Ascending aorta (tissue), 2 donors: ENCODE measurements around the gene COL1A1. TPM values are rescaled to one million over a fixed set of nuclear protein-coding genes. Genes with fewer than 3 reads are reported as not detected.

ENCODE experiments used
- DNase-seq, 2 donors: peaks; one replicate each; pipeline ENCODE4 v3.0.0-alpha.2; 2019; ENCODE audit warnings: low spot score in 2 of 2
- H3K27ac ChIP-seq, 2 donors: fragments of 200-600 bp; sonication (generic); one replicate each; pipeline ENCODE4 v1.5.1; 2016 to 2017; ENCODE audit warnings: mild to moderate bottlenecking in 1 of 2
- H3K27me3 ChIP-seq: fragments of 200-600 bp; sonication (generic); one replicate; pipeline ENCODE4 v1.5.1; 2017
- H3K36me3 ChIP-seq, 2 donors: fragments of 200-600 bp; sonication (generic); one replicate each; pipeline ENCODE4 v1.5.1; 2016
- H3K4me1 ChIP-seq, 2 donors: fragments of 200-600 bp; sonication (generic); one replicate each; pipeline ENCODE4 v1.5.1; 2016 to 2017; ENCODE audit warnings: mild to moderate bottlenecking in 1 of 2
- H3K4me3 ChIP-seq, 2 donors: fragments of 200-600 bp; sonication (generic); one replicate each; pipeline ENCODE4 v1.5.1; 2016 to 2017; ENCODE audit warnings: mild to moderate bottlenecking in 1 of 2
- H3K9me3 ChIP-seq, 2 donors: fragments of 200-600 bp; sonication (generic); one replicate each; pipeline ENCODE4 v1.5.1; 2016
- CTCF ChIP-seq, 3 experiments: fragments of 200-600 bp in 2 of 3; fragments of 450-650 bp in 1 of 3; sonication (generic) in 2 of 3; IDR thresholded peaks; one replicate each; pipeline ENCODE4 v1.5.1; 2016 to 2019; ENCODE audit warnings: antibody characterized with exemption in 3 of 3, mild to moderate bottlenecking in 1 of 3, moderate library complexity in 1 of 3
- intact Hi-C: fragments of 100-400 bp; cut with DNase I; formaldehyde crosslinking; loops from one replicate; pipeline ENCODE4 v1.15.1; 2023
- total RNA-seq: library from RNA; depleted of rRNA; stranded (reverse); fragments of >200 nt; gene quantifications from one replicate; pipeline ENCODE4 v1.1.0, GENCODE V29; 2016

Gene COL1A1
- total RNA-seq: 547 TPM

- DNase-seq: peak in 1 of 2 donors; percentile 90
- TF ChIP-seq CTCF (IDR thresholded peaks at IDR 0.05): no peak
- H3K4me1 ChIP-seq: peaks cover 10 to 42% of the 10 kb centered on the region in 2 donors
Observed at GRCh38 chr17:50201276-50201854, at the start of gene COL1A1. Gene COL1A1, minus strand, starts transcription at chr17:50201631. Its CDS starts 118 bp downstream, at chr17:50201513.

GRCh38 chr17:50248255-50248654, 46.8 kb upstream of the COL1A1 start:
- TF ChIP-seq CTCF (IDR thresholded peaks at IDR 0.05): no peak
- Histone ChIP-seq H3K27ac (no peak overlapping the region), H3K4me3 (no peak overlapping the region), H3K27me3 (no peaks in the 10 kb centered on the region), H3K9me3 (no peaks in the 10 kb centered on the region), H3K36me3 (no peaks in the 10 kb centered on the region), H3K4me1 (no peaks in the 10 kb centered on the region)
- DNase-seq: no peak
- intact Hi-C loops: no loop called here

More at GRCh38 chr17:50201276-50201854, at the start of gene COL1A1:
- Histone ChIP-seq H3K27me3 (no peaks in the 10 kb centered on the region), H3K36me3 (peaks cover 29 to 33% of the 10 kb centered on the region in 2 donors), H3K9me3 (no peaks in the 10 kb centered on the region), H3K27ac (peak within 1 kb of the TSS; percentile 97 to 99), H3K4me3 (peak within 1 kb of the TSS; percentile 49 to 80)
- intact Hi-C loops: loop anchor here (5.0 kb wide), 1 partner anchor 36 kb away; no protein-coding TSS in a partner anchor

DNA sequence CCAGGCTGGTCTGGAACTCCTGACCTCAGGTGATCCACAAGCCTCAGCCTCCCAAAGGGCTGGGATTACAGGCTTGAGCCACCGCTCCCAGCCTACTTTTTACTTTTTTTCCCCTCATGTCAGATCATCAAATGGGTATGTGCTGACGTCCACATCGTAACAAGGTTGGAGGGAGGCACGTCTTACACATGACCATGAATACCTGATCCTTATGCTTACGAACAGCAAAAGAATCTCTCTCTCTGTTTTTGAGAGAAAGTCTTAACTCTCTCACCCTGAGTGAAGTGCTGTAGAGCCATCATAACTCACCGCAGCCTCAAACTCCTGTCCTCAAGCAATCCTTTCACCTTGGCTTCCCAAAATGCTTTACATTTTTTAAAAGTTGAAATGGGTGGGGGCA, 43.3 kb upstream of the COL1A1 start:
- Histone ChIP-seq H3K4me1 (peaks cover 0 to 8% of the 10 kb centered on the region in 2 donors), H3K36me3 (no peaks in the 10 kb centered on the region), H3K4me3 (no peak overlapping the region), H3K27me3 (no peaks in the 10 kb centered on the region), H3K9me3 (no peaks in the 10 kb centered on the region), H3K27ac (no peak overlapping the region)
- intact Hi-C loops: no loop called here
- DNase-seq: no peak
- TF ChIP-seq CTCF (IDR thresholded peaks at IDR 0.05): no peak

GRCh38 chr17:50241431-50241830, 40.0 kb upstream of the COL1A1 start:
- Histone ChIP-seq H3K27ac (no peak overlapping the region), H3K9me3 (no peaks in the 10 kb centered on the region), H3K36me3 (no peaks in the 10 kb centered on the region), H3K27me3 (no peaks in the 10 kb centered on the region), H3K4me3 (no peak overlapping the region), H3K4me1 (peaks cover 0 to 14% of the 10 kb centered on the region in 2 donors)
- intact Hi-C loops: no loop called here
- TF ChIP-seq CTCF (IDR thresholded peaks at IDR 0.05): no peak
- no peak for DNase-seq

DNA sequence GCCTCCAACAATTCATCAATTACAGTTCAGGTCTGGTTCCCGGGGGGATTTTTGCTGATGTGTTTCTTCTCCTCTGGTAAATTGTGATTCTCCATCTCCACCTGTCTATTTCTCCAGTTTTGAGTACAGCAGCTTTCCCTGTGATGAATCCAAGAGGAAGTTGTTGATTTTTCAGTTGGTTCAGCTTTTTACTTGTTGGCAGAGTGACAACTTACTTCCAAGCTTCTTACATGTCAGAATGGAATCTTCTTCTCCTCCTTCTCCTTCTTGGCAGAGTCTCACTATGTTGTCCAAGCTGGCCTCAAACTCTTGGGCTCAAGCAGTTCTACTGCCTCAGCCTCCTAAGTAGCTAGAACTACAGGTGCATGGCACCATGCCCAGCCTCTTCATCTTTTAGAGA, 39.4 kb upstream of the COL1A1 start:
- Histone ChIP-seq H3K4me1 (peaks cover 0 to 14% of the 10 kb centered on the region in 2 donors), H3K27ac (no peak overlapping the region), H3K27me3 (no peaks in the 10 kb centered on the region), H3K9me3 (no peaks in the 10 kb centered on the region), H3K4me3 (no peak overlapping the region), H3K36me3 (no peaks in the 10 kb centered on the region)
- no peak for DNase-seq
- intact Hi-C loops: no loop called here
- TF ChIP-seq CTCF (IDR thresholded peaks at IDR 0.05): no peak
